ENCODE measurements around the gene PHKA2.

- TF ChIP-seq CTCF (conservative IDR thresholded peaks at IDR 0.05; ENCODE audit: low read length) (no peak), EZH2phosphoT487 (IDR thresholded peaks at IDR 0.05; ENCODE audit: borderline replicate concordance) (no peak)
Measured at GRCh38 chrX:18890724-18891547, 93.0 kb downstream of the PHKA2 start.

Measured in Loucy (cell line).